Erythroblast (primary cell): ENCODE data around the gene NR2F1-AS1.

Experiments used
- GATA1 ChIP-seq: IDR thresholded peaks from 2 replicates; pipeline ENCODE4 v1.6.1; 2011; ENCODE audit warnings: low read depth, mild to moderate bottlenecking, control low read depth, low read length, moderate library complexity
- POLR2A ChIP-seq: IDR thresholded peaks from 2 replicates; pipeline ENCODE4 v1.6.1; 2011; ENCODE audit warnings: mild to moderate bottlenecking, low read length

GRCh38 chr5:93497096-93497495 lies 83.9 kb downstream of the NR2F1-AS1 start:
- TF ChIP-seq POLR2A = no peak
- TF ChIP-seq GATA1 = no peak
